Mucosa of descending colon (tissue), 3 donors: ENCODE data around the gene MFAP2. TPM values are rescaled to one million over a fixed set of nuclear protein-coding genes. Genes with fewer than 3 reads are reported as not detected.
A peak's percentile ranks its signal among the peaks of the same experiment; 100 is the strongest.

Experiments
- ATAC-seq: fragments of 200-7000 bp; cut with Tn5 transposase; one replicate; pipeline ENCODE4 v1.9.1; 2020; ENCODE audit warnings: mild to moderate bottlenecking, moderate library complexity
- DNase-seq, 3 donors: peaks; one replicate each; pipeline ENCODE4 v3.0.0-alpha.2; 2020
- H3K36me3 ChIP-seq: fragments of 200-600 bp; one replicate; pipeline ENCODE4 v1.8.0; 2021; ENCODE audit warnings: low read depth, mild to moderate bottlenecking
- H3K4me1 ChIP-seq: fragments of 200-600 bp; one replicate; pipeline ENCODE4 v1.8.0; 2021; ENCODE audit warnings: low read depth, mild to moderate bottlenecking
- H3K4me3 ChIP-seq: fragments of 200-600 bp; one replicate; pipeline ENCODE4 v1.8.0; 2021; ENCODE audit warnings: mild to moderate bottlenecking
- H3K9me3 ChIP-seq: fragments of 200-600 bp; one replicate; pipeline ENCODE4 v1.8.0; 2021; ENCODE audit warnings: mild to moderate bottlenecking
- CTCF ChIP-seq: fragments of 200-600 bp; IDR thresholded peaks from one replicate; pipeline ENCODE4 v1.8.0; 2022; ENCODE audit warnings: antibody characterized with exemption, mild to moderate bottlenecking
- intact Hi-C, 2 donors: fragments of 100-400 bp; cut with DNase I in 1 of 2; cut with micrococcal nuclease in 1 of 2; formaldehyde crosslinking; loops; one replicate each; pipeline versions ENCODE4 v1.11.0 to v1.11.1; 2022; cut with DNase I, micrococcal nuclease
- total RNA-seq, 3 donors: library from RNA; stranded (reverse); fragmentation: NEBNext Ultra II Directional in 2 of 3; extraction: Animal tissue kit (Norgen Biotek cat#: 25700) in 2 of 3; gene quantifications; one replicate each; pipeline versions ENCODE4 v1.2.1 to v1.2.4, GENCODE V29; 2021 to 2023
- donor health status: DM: no; HTN: no; CAD: no; lungs with moderate emphysema.
- donor health status: DM: no; HTN: no; CAD: no.
- donor health status: DM: no; HTN: yes; CAD: no.

MFAP2 gene
- total RNA-seq, 3 donors from 2014 or later: 2.4 to 6.3 (median 5.4) TPM

GRCh38 chr1:16978567-16979474 is 1.6 kb downstream of the MFAP2 start:
- intact Hi-C loops: no loop called here
- H3K36me3 ChIP-seq: no peaks in the 10 kb centered on the region
- ATAC-seq (peak; percentile 35), DNase-seq (peak in 2 of 3 donors; percentile 23 to 49)
- no peaks in the 10 kb centered on the region for H3K9me3 ChIP-seq
- no peak for TF ChIP-seq CTCF
- no peak overlapping the region for H3K4me3 ChIP-seq
- H3K4me1 ChIP-seq: peaks cover 8% of the 10 kb centered on the region

GRCh38 chr1:16978139-16978538 is 2.3 kb downstream of the MFAP2 start:
- ATAC-seq (peak; percentile 57), DNase-seq (no peak)
- Histone ChIP-seq H3K9me3 (no peaks in the 10 kb centered on the region), H3K36me3 (no peaks in the 10 kb centered on the region), H3K4me3 (no peak overlapping the region), H3K4me1 (peaks cover 8% of the 10 kb centered on the region)
- TF ChIP-seq CTCF: no peak
- intact Hi-C loops: no loop called here

GRCh38 chr1:16977377-16977776 is 3.0 kb downstream of the MFAP2 start:
- ATAC-seq (no peak), DNase-seq (no peak)
- H3K9me3 ChIP-seq: no peaks in the 10 kb centered on the region
- H3K36me3 ChIP-seq: no peaks in the 10 kb centered on the region
- intact Hi-C loops: no loop called here
- TF ChIP-seq CTCF: no peak
- H3K4me1 ChIP-seq: peaks cover 8% of the 10 kb centered on the region
- H3K4me3 ChIP-seq: no peak overlapping the region

GRCh38 chr1:16976966-16977365 is 3.5 kb downstream of the MFAP2 start:
- Histone ChIP-seq H3K4me3 (no peak overlapping the region), H3K36me3 (no peaks in the 10 kb centered on the region), H3K4me1 (peaks cover 8% of the 10 kb centered on the region), H3K9me3 (no peaks in the 10 kb centered on the region)
- ATAC-seq (no peak), DNase-seq (no peak)
- intact Hi-C loops: no loop called here
- TF ChIP-seq CTCF: no peak

- intact Hi-C loops: no loop called here
- no peak for DNase-seq
- Histone ChIP-seq H3K36me3 (no peaks in the 10 kb centered on the region), H3K4me1 (peaks cover 8% of the 10 kb centered on the region), H3K4me3 (no peak overlapping the region), H3K9me3 (no peaks in the 10 kb centered on the region)
- no peak for TF ChIP-seq CTCF
- no peak for ATAC-seq
These were observed 4.6 kb downstream of the MFAP2 start for GRCh38 chr1:16975838-16976237.
